Loucy (cell line): ENCODE data around the gene ABCA1.
"Not testable (repeated sequence)": the region's sequence is repeated elsewhere in the genome, so short reads cannot be mapped to it uniquely, and the experiment has no call there.

ENCODE experiments used
- H2AFZ ChIP-seq: fragments of 200-600 bp; sonication (generic); 2 replicates; pipeline ENCODE4 v1.6.0; 2016; ENCODE audit warnings: antibody characterized with exemption, mild to moderate bottlenecking, low read length, moderate library complexity
- H3F3A ChIP-seq: fragments of 200-600 bp; 2 replicates; pipeline ENCODE4 v1.6.0; 2016; ENCODE audit warnings: antibody characterized with exemption, low read depth, mild to moderate bottlenecking
- H3K27me3 ChIP-seq: fragments of 200-600 bp; sonication (generic); 2 replicates; pipeline ENCODE4 v1.6.1; 2014; ENCODE audit warnings: low read length, mild to moderate bottlenecking; ENCODE audit not compliant: insufficient read depth, poor library complexity, severe bottlenecking
- H3K36me3 ChIP-seq: fragments of 200-600 bp; sonication (generic); 2 replicates; pipeline ENCODE4 v1.6.1; 2016; ENCODE audit warnings: low read length; ENCODE audit not compliant: insufficient read depth
- H3K4me1 ChIP-seq: fragments of 200-600 bp; sonication (generic); 2 replicates; pipeline ENCODE4 v1.5.1; 2014; ENCODE audit warnings: low read length, mild to moderate bottlenecking; ENCODE audit not compliant: insufficient read depth, poor library complexity, severe bottlenecking
- H3K4me2 ChIP-seq: fragments of 200-600 bp; sonication (generic); 2 replicates; pipeline ENCODE4 v1.6.0; 2014; ENCODE audit warnings: antibody characterized with exemption, low read length, low read depth, mild to moderate bottlenecking; ENCODE audit not compliant: poor library complexity, severe bottlenecking
- H3K4me3 ChIP-seq: fragments of 200-600 bp; sonication (generic); 2 replicates; pipeline ENCODE4 v1.5.1; 2014; ENCODE audit warnings: low read length, mild to moderate bottlenecking, mixed read lengths; ENCODE audit not compliant: poor library complexity, severe bottlenecking
- H3K79me2 ChIP-seq: fragments of 200-600 bp; sonication (generic); 2 replicates; pipeline ENCODE4 v1.6.1; 2014; ENCODE audit warnings: low read length; ENCODE audit not compliant: insufficient read depth
- H3K9ac ChIP-seq: fragments of 200-600 bp; sonication (generic); 2 replicates; pipeline ENCODE4 v1.6.0; 2014; ENCODE audit warnings: mild to moderate bottlenecking, low read depth, low read length, moderate library complexity; ENCODE audit not compliant: poor library complexity, severe bottlenecking
- H3K9me2 ChIP-seq: fragments of 200-600 bp; sonication (generic); replicated peaks from 2 replicates; pipeline ENCODE4 v1.6.1; 2016; ENCODE audit warnings: low read depth, low read length, mixed read lengths
- H3K9me3 ChIP-seq: fragments of 200-600 bp; sonication (generic); 2 replicates; pipeline ENCODE4 v1.6.1; 2014; ENCODE audit warnings: mild to moderate bottlenecking, antibody characterized with exemption, low read length, low read depth; ENCODE audit not compliant: insufficient read depth
- H4K20me1 ChIP-seq: fragments of 200-600 bp; sonication (generic); 2 replicates; pipeline ENCODE4 v1.6.0; 2014; ENCODE audit warnings: antibody characterized with exemption, low read length, mild to moderate bottlenecking; ENCODE audit not compliant: insufficient read depth, poor library complexity, severe bottlenecking
- EZH2phosphoT487 ChIP-seq: fragments of 200-600 bp; IDR thresholded peaks from 2 replicates; pipeline ENCODE4 v1.6.1; 2018; ENCODE audit warnings: antibody characterized with exemption, mild to moderate bottlenecking, moderate library complexity, borderline replicate concordance
- TF ChIP-seq, protein P1 (sequence below): fragments of 200-600 bp; sonication (generic); conservative IDR thresholded peaks from 2 replicates; pipeline ENCODE4 v1.5.1; 2014; ENCODE audit warnings: mild to moderate bottlenecking, antibody characterized with exemption, low read length

Gene ABCA1

GRCh38 chr9:104772714-104773510 is 155.0 kb downstream of the ABCA1 start:
- no peaks in the 10 kb centered on the region for H3F3A ChIP-seq
- no peaks in the 10 kb centered on the region for H3K27me3 ChIP-seq
- no peaks in the 10 kb centered on the region for H3K9me2 ChIP-seq
- peak overlapping the region; percentile 45; the same call in 1 of the 2 replicates for H2AFZ ChIP-seq
- no peak overlapping the region for H3K9ac ChIP-seq
- TF ChIP-seq EZH2phosphoT487 = no peak
- TF ChIP-seq, protein P1, sequence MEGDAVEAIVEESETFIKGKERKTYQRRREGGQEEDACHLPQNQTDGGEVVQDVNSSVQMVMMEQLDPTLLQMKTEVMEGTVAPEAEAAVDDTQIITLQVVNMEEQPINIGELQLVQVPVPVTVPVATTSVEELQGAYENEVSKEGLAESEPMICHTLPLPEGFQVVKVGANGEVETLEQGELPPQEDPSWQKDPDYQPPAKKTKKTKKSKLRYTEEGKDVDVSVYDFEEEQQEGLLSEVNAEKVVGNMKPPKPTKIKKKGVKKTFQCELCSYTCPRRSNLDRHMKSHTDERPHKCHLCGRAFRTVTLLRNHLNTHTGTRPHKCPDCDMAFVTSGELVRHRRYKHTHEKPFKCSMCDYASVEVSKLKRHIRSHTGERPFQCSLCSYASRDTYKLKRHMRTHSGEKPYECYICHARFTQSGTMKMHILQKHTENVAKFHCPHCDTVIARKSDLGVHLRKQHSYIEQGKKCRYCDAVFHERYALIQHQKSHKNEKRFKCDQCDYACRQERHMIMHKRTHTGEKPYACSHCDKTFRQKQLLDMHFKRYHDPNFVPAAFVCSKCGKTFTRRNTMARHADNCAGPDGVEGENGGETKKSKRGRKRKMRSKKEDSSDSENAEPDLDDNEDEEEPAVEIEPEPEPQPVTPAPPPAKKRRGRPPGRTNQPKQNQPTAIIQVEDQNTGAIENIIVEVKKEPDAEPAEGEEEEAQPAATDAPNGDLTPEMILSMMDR = no peak
- H3K4me1 ChIP-seq = peaks cover 6% of the 10 kb centered on the region
- no peaks in the 10 kb centered on the region for H4K20me1 ChIP-seq
- H3K79me2 ChIP-seq = no peaks in the 10 kb centered on the region
- H3K9me3 ChIP-seq = no peaks in the 10 kb centered on the region
- no peak overlapping the region for H3K4me3 ChIP-seq
- H3K36me3 ChIP-seq = no peaks in the 10 kb centered on the region
- H3K4me2 ChIP-seq = peak overlapping the region; percentile 34

GRCh38 chr9:104769655-104770054 is 158.3 kb downstream of the ABCA1 start:
- TF ChIP-seq, protein P1 = no peak
- TF ChIP-seq EZH2phosphoT487 = no peak
- H3K27me3 ChIP-seq = peaks cover 4% of the 10 kb centered on the region
- H3K9me3 ChIP-seq = no peaks in the 10 kb centered on the region
- no peak overlapping the region for H3K9ac ChIP-seq
- H3K36me3 ChIP-seq = no peaks in the 10 kb centered on the region
- H2AFZ ChIP-seq = no peak overlapping the region
- H3K79me2 ChIP-seq = no peaks in the 10 kb centered on the region
- H3K4me1 ChIP-seq = peaks cover 6% of the 10 kb centered on the region
- no peaks in the 10 kb centered on the region for H3F3A ChIP-seq
- no peaks in the 10 kb centered on the region for H4K20me1 ChIP-seq
- no peak overlapping the region for H3K4me2 ChIP-seq
- H3K9me2 ChIP-seq = no peaks in the 10 kb centered on the region
- H3K4me3 ChIP-seq = no peak overlapping the region

- H3K79me2 ChIP-seq, H4K20me1 ChIP-seq, H3K9ac ChIP-seq, H3K36me3 ChIP-seq, H3K27me3 ChIP-seq, H3K4me1 ChIP-seq, H3K9me3 ChIP-seq, H2AFZ ChIP-seq, H3F3A ChIP-seq, H3K4me2 ChIP-seq, H3K4me3 ChIP-seq, H3K9me2 ChIP-seq: not testable (repeated sequence)
Measured at GRCh38 chr9:104769029-104769428, 158.9 kb downstream of the ABCA1 start.

DNA sequence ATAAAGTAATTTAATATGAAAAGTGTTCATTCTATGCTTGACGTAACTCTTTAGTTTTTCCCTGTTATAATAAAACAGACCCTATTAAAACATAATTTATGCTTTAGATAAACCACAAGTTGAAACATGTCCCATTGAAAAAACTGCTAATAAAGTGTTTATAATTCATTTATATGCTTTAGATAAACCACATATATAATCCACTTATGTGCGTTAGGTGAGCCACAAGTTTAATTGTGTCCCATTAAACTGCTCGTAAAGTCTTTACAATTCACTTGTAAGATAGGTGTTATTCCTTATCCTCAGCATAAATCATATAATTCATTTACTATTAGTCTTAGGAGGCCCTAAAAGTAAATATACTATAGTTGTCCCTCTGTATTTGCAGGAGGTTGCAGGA is 160.4 kb downstream of the ABCA1 start:
- no peaks in the 10 kb centered on the region for H3K9me2 ChIP-seq
- no peaks in the 10 kb centered on the region for H3K9me3 ChIP-seq
- no peaks in the 10 kb centered on the region for H3K36me3 ChIP-seq
- H3K4me2 ChIP-seq = no peak overlapping the region
- H3K27me3 ChIP-seq = peaks cover 4% of the 10 kb centered on the region
- H3F3A ChIP-seq = no peaks in the 10 kb centered on the region
- no peaks in the 10 kb centered on the region for H3K79me2 ChIP-seq
- H2AFZ ChIP-seq = no peak overlapping the region
- H3K4me3 ChIP-seq = no peak overlapping the region
- no peak for TF ChIP-seq EZH2phosphoT487
- TF ChIP-seq, protein P1 = no peak
- H3K9ac ChIP-seq = no peak overlapping the region
- peaks cover 3% of the 10 kb centered on the region for H3K4me1 ChIP-seq
- H4K20me1 ChIP-seq = no peaks in the 10 kb centered on the region
